GM12874 (cell line): ENCODE results near the gene PLOD2.

Experiments used
- CTCF ChIP-seq: IDR thresholded peaks from 2 replicates; pipeline ENCODE4 v1.5.1; 2011; ENCODE audit warnings: low read depth, mild to moderate bottlenecking, control low read depth, low read length, moderate library complexity; ENCODE audit not compliant: insufficient read depth

The PLOD2 gene

GRCh38 chr3:146195030-146195429 is 34.0 kb upstream of the PLOD2 start:
- no peak for TF ChIP-seq CTCF

DNA sequence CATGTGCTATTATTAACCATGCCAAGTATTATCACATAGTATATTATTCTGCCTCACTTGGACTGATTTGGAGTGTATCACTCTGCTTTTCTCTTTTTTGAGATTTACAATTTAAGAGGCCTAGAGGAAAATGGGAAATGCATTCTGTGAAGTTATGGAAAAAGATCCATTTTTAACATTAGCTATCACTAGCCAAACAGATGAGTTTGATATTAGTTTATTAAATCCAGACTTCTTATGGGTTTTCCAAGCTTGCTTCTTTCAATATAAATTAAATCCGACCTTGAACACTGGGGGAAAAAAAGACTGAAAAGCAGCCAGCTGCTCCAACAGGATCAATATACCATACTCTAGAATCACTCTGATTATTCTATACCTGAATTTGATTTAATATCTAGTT is 30.1 kb upstream of the PLOD2 start:
- no peak for TF ChIP-seq CTCF

DNA sequence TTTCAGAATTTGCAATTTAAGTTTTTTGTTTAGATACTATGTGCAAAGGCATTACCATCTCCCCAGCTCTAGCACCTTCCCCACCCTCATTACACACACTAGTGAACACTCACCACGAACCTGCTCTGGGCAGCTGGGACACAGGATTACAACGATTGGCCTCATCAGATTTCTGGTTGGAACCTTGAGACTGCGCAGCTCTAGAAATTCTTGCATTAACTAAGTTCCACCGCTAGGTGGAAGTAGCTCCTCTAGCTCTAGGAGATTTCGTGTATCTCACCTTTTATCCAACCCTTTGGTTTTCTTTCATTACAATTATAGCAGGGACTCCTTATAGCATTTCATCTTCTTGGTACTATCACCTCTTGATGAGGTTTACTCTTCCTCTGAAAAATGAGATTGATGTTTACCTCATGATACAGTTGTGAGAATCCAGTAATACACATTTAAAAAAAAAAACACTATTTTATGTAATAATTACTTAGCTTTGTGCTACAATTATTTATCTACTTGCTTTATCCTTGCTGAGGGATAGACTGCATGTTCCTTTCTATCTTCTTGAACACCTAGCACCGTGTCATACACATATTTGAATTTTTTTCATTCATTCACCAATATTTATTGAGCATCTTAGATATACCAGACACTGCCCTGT is 28.7 kb upstream of the PLOD2 start:
- TF ChIP-seq CTCF = peak; percentile 71

DNA sequence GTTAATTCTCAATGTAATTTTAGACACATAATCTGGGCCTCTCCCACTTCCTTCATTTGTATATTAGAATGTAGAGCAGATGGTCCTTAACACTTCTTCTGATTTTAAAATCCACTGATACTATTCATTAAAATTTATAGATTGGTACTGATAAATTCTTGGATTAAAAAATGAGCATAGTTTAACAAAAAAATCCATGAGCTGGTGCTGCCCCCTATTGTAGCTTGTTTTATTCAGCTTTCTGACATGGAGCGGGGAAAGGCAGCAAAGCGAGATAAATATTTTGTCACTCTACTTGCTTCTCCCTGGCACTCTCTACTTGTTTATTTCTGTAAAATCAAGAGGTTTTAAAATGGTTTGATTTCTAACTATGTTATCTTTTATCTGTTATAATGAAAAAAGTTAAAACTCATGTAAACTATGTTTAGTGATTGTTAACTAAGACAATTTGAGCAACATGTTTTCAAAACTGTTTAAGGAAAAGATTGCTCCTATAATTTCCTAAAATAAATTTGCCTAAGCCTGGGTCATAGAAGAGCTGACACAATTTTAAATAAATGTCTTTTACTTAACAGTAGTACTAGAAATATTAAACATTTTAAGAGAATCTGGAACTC is 26.5 kb upstream of the PLOD2 start:
- peak; percentile 29; the same call in 1 of the 2 replicates for TF ChIP-seq CTCF

DNA sequence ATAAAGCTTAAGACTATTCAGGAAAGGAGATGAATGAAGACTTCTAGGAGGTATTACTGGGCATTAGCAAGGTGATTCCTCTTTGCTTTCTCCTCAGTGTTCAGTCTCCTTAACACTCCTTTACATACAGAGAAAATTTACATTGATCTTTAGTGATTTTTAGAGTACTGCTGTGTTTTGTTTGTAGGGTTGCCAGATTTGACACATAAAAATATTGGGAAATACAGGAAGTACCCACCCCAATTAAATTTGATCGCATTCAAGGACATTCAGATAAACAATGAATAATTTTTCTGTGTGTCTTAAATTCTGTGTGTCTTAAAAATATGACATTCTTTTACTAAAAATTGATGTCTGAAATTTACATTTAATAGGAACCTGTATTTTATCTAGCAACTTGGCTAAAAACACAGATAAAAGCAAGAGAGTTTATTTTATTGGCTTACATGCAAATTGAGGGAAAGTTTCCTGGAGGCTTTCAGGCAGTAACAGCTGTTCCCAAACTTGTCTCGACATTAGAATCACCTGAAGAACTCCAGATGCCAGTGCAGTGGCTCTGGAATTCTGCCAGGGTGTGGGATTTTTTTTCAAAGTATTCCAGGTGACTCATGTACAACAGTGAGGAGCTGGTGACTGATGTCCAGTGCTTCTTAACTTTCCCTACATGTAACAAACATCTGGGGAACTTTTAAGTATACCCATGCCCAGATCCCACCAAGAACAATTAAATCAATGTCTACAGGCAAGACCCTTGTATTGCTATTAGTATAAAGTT is 23.4 kb upstream of the PLOD2 start:
- TF ChIP-seq CTCF = no peak

DNA sequence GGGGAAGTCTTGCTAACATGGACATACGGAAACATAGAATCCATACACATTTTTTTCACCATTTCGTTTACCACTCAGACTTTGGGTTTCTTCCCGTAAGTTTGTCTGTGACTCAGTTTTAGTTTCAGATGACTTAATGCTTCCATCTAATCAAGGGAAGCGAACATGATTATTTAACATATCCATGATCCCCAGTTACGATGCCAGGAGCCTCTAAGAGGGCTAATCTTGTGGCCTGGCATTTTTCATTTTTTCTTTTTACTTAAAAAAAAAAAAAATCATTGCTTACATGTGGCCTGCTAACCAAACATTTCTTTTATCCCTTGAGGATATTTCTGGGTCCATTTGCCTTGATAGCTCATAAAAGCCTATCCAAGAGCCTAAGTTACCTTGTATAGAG is 20.2 kb upstream of the PLOD2 start:
- TF ChIP-seq CTCF = no peak

DNA sequence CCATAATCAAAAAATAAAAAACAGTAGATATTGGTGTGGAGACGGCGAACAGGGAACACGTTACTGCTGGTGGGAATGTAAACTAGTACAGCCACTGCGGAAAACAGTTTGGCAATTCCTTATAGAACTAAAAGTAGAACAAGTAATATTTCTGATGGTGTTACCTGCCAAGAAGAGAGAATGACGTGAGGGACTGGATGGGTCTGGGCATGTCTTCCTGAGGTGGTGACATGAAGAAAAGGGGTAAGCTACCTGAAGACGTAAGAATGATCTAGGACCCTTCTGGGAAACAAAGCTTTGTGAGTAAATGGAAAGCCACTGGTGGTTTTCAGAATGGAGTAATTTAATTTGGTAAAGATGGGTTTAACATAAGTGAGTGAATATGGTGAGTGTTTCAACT is 19.4 kb upstream of the PLOD2 start:
- TF ChIP-seq CTCF = no peak
